Sigmoid colon (tissue), 4 donors: Measurements from ENCODE around the gene AMFR.

Experiments used
- POLR2AphosphoS5 ChIP-seq, 4 donors: sonication (generic); formaldehyde crosslinking; IDR thresholded peaks; one replicate each; pipeline ENCODE4 v1.6.1; 2017; ENCODE audit warnings: antibody characterized with exemption in 4 of 4
- TF ChIP-seq, protein P1 (sequence below), 4 experiments: fragments of 450-650 bp in 3 of 4; fragments of 200-600 bp in 1 of 4; IDR thresholded peaks; one replicate each; pipeline ENCODE4 v1.5.1; 2016 to 2019; ENCODE audit warnings: antibody characterized with exemption in 4 of 4, mild to moderate bottlenecking in 3 of 4, moderate library complexity in 2 of 4

DNA sequence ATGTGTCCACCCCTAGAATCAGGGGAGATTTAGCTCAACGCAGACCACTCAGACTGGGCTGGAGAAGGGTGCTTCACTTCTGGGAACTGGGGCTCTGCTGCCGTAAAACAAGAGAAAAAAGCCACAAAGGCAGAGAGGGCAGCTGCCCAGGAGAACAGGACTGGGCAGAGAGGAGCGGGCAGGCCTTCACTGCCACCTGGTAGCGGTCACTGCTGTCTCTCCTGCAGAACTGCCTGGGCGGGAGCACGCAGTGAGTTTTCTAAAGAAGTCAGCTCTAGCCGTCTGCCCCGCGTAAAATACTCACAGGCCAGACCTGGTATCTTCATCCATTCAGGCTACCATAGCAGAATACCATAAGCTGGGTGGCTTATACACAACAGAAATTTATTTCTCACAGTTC is 103.8 kb downstream of the AMFR start:
- TF ChIP-seq, protein P1, sequence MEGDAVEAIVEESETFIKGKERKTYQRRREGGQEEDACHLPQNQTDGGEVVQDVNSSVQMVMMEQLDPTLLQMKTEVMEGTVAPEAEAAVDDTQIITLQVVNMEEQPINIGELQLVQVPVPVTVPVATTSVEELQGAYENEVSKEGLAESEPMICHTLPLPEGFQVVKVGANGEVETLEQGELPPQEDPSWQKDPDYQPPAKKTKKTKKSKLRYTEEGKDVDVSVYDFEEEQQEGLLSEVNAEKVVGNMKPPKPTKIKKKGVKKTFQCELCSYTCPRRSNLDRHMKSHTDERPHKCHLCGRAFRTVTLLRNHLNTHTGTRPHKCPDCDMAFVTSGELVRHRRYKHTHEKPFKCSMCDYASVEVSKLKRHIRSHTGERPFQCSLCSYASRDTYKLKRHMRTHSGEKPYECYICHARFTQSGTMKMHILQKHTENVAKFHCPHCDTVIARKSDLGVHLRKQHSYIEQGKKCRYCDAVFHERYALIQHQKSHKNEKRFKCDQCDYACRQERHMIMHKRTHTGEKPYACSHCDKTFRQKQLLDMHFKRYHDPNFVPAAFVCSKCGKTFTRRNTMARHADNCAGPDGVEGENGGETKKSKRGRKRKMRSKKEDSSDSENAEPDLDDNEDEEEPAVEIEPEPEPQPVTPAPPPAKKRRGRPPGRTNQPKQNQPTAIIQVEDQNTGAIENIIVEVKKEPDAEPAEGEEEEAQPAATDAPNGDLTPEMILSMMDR (IDR thresholded peaks at IDR 0.05) = no peak
- no peak for TF ChIP-seq POLR2AphosphoS5 (IDR thresholded peaks at IDR 0.05)
